Neural cell (in vitro differentiated cells): ENCODE data around the gene C1orf105. TPM values are rescaled to one million over a fixed set of nuclear protein-coding genes. Genes with fewer than 3 reads are reported as not detected.

ENCODE experiments used
- H2AFZ ChIP-seq: fragments of 200-600, 300-800 bp; sonication (generic), shearing (Covaris generic); 2 replicates; pipeline ENCODE4 v1.6.0; 2014; ENCODE audit warnings: low read depth, mild to moderate bottlenecking, antibody characterized with exemption, low read length, moderate library complexity
- H3F3A ChIP-seq: fragments of 200-600 bp; shearing (Covaris generic); 2 replicates; pipeline ENCODE4 v1.6.1; 2016; ENCODE audit warnings: mild to moderate bottlenecking, moderate library complexity, mixed read lengths, antibody characterized with exemption, low read length; ENCODE audit not compliant: insufficient read depth, poor library complexity, severe bottlenecking
- H3K27ac ChIP-seq: fragments of 200-600, 300-800 bp; sonication (generic), shearing (Covaris generic); 2 replicates; pipeline ENCODE4 v1.5.1; 2014; ENCODE audit warnings: mild to moderate bottlenecking, low read length, moderate library complexity
- H3K27me3 ChIP-seq: fragments of 300-800, 200-600 bp; sonication (generic), shearing (Covaris generic); 2 replicates; pipeline ENCODE4 v1.6.0; 2014; ENCODE audit warnings: mild to moderate bottlenecking, low read depth, low read length, moderate library complexity; ENCODE audit not compliant: insufficient read depth
- H3K36me3 ChIP-seq: fragments of 300-800, 200-600 bp; sonication (generic), shearing (Covaris generic); 2 replicates; pipeline ENCODE4 v1.5.1; 2014; ENCODE audit warnings: mild to moderate bottlenecking, antibody characterized with exemption, low read length, moderate library complexity; ENCODE audit not compliant: insufficient read depth
- H3K4me2 ChIP-seq: fragments of 300-800, 200-600 bp; sonication (generic), shearing (Covaris generic); 2 replicates; pipeline ENCODE4 v1.6.0; 2014; ENCODE audit warnings: mild to moderate bottlenecking, low read length
- H3K4me3 ChIP-seq: fragments of 300-800, 200-600 bp; sonication (generic), shearing (Covaris generic); 2 replicates; pipeline ENCODE4 v1.5.1; 2014; ENCODE audit warnings: mild to moderate bottlenecking, low read length, moderate library complexity
- H3K79me2 ChIP-seq: fragments of 200-600 bp; shearing (Covaris generic); replicated peaks from 2 replicates; pipeline ENCODE4 v1.6.0; 2014; ENCODE audit warnings: mild to moderate bottlenecking, low read length, moderate library complexity; ENCODE audit not compliant: insufficient read depth
- H3K9ac ChIP-seq: fragments of 300-800, 200-600 bp; sonication (generic), shearing (Covaris generic); 2 replicates; pipeline ENCODE4 v1.6.1; 2016; ENCODE audit warnings: mild to moderate bottlenecking, low read length, mixed read lengths
- H3K9me2 ChIP-seq: fragments of 200-600 bp; shearing (Covaris generic); 2 replicates; pipeline ENCODE4 v1.6.1; 2016; ENCODE audit warnings: mild to moderate bottlenecking, low read length, mixed read lengths; ENCODE audit not compliant: insufficient read depth
- H3K9me3 ChIP-seq: fragments of 200-600, 300-800 bp; sonication (generic), shearing (Covaris generic); 2 replicates; pipeline ENCODE4 v1.6.1; 2016; ENCODE audit warnings: mild to moderate bottlenecking, mixed run types, low read length, moderate library complexity, mixed read lengths
- H4K20me1 ChIP-seq: fragments of 200-600 bp; shearing (Covaris generic); 2 replicates; pipeline ENCODE4 v1.6.1; 2016; ENCODE audit warnings: mild to moderate bottlenecking, mixed run types; ENCODE audit not compliant: insufficient read depth
- CTCF ChIP-seq: fragments of 450-650 bp; IDR thresholded peaks from 2 replicates; pipeline ENCODE4 v1.5.1; 2014; ENCODE audit warnings: antibody characterized with exemption, mild to moderate bottlenecking, moderate library complexity; ENCODE audit not compliant: poor library complexity, severe bottlenecking
- EP300 ChIP-seq: fragments of 450-650 bp; conservative IDR thresholded peaks from 2 replicates; pipeline ENCODE4 v1.6.1; 2014; ENCODE audit warnings: antibody characterized with exemption, mild to moderate bottlenecking, moderate library complexity; ENCODE audit not compliant: poor library complexity, severe bottlenecking
- EZH2 ChIP-seq: fragments of 200-600, 300-800 bp; shearing (Covaris generic), sonication (generic); IDR thresholded peaks from 2 replicates; pipeline ENCODE4 v1.6.1; 2014; ENCODE audit warnings: antibody characterized with exemption, low read length, borderline replicate concordance, mild to moderate bottlenecking; ENCODE audit not compliant: insufficient read depth, poor library complexity, severe bottlenecking
- MXI1 ChIP-seq: fragments of 450-650 bp; conservative IDR thresholded peaks from 2 replicates; pipeline ENCODE4 v1.6.1; 2014; ENCODE audit warnings: antibody characterized with exemption, mild to moderate bottlenecking; ENCODE audit not compliant: poor library complexity, severe bottlenecking
- POLR2AphosphoS5 ChIP-seq: IDR thresholded peaks from 2 replicates; pipeline ENCODE4 v1.6.1; 2012
- RAD21 ChIP-seq: fragments of 450-650 bp; conservative IDR thresholded peaks from 2 replicates; pipeline ENCODE4 v1.6.1; 2014; ENCODE audit warnings: antibody characterized with exemption, mild to moderate bottlenecking, moderate library complexity
- REST ChIP-seq: IDR thresholded peaks from 2 replicates; pipeline ENCODE4 v1.6.1; 2012; ENCODE audit warnings: borderline replicate concordance
- SMC3 ChIP-seq: fragments of 450-650 bp; conservative IDR thresholded peaks from 2 replicates; pipeline ENCODE4 v1.6.1; 2014; ENCODE audit warnings: antibody characterized with exemption, mild to moderate bottlenecking, moderate library complexity; ENCODE audit not compliant: poor library complexity
- TAF1 ChIP-seq: IDR thresholded peaks from 2 replicates; pipeline ENCODE4 v1.6.1; 2012; ENCODE audit warnings: low read depth
- polyA plus RNA-seq: library from polyadenylated mRNA; depleted of rRNA; stranded (reverse); fragments of >200 nt; gene quantifications from 2 replicates; pipeline ENCODE4 v1.2.3, GENCODE V29; 2014

C1orf105 gene
- polyA plus RNA-seq, 1 donor from 2014 or later: not detected

- no peak for TF ChIP-seq RAD21
- no peak for TF ChIP-seq EZH2
- TF ChIP-seq REST: no peak
- no peak for TF ChIP-seq MXI1
- TF ChIP-seq EP300: no peak
- TF ChIP-seq TAF1: no peak
- TF ChIP-seq SMC3: no peak
- TF ChIP-seq POLR2AphosphoS5: no peak
- no peak for TF ChIP-seq CTCF
- no peaks in the 10 kb centered on the region for H3K9me3 ChIP-seq
- no peak overlapping the region for H3K9ac ChIP-seq
Measured at GRCh38 chr1:172381946-172382345, 38.5 kb upstream of the C1orf105 start.

DNA sequence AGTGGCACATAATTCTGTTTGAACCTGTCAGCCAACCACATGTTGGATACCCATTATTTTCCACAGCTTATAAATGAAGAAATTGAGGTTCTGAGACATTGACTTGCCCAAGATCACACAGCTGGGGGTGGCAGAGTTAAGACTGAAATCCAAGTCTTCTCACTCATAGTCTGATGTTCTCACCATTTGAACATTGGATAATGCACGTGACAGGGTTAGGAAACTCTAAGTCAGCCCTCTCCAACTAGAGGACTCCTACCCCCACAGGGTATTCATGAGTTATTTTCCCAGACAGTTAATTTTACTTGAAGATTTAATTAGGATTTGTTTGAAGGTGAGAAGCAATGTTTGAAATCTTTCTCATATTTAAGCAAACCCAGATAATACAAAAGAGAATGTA, 38.1 kb upstream of the C1orf105 start:
- Histone ChIP-seq H3K9me3 (no peaks in the 10 kb centered on the region), H3K36me3 (no peaks in the 10 kb centered on the region), H3K4me2 (no peak overlapping the region), H4K20me1 (no peaks in the 10 kb centered on the region), H3K27ac (no peak overlapping the region), H2AFZ (no peak overlapping the region), H3K4me3 (no peak overlapping the region), H3K9me2 (no peaks in the 10 kb centered on the region), H3K27me3 (no peaks in the 10 kb centered on the region), H3K79me2 (no peaks in the 10 kb centered on the region), H3K9ac (no peak overlapping the region), H3F3A (no peaks in the 10 kb centered on the region)
- no peak for TF ChIP-seq SMC3
- TF ChIP-seq MXI1: no peak
- TF ChIP-seq RAD21: no peak
- no peak for TF ChIP-seq REST
- no peak for TF ChIP-seq POLR2AphosphoS5
- TF ChIP-seq TAF1: no peak
- no peak for TF ChIP-seq EP300
- TF ChIP-seq EZH2: no peak

More at GRCh38 chr1:172381946-172382345, 38.5 kb upstream of the C1orf105 start:
- H3K4me3 ChIP-seq: no peak overlapping the region
- H3K9me2 ChIP-seq: no peaks in the 10 kb centered on the region
- no peaks in the 10 kb centered on the region for H3K36me3 ChIP-seq
- H3K27me3 ChIP-seq: no peaks in the 10 kb centered on the region
- no peaks in the 10 kb centered on the region for H3F3A ChIP-seq
- H3K27ac ChIP-seq: no peak overlapping the region
- H3K4me2 ChIP-seq: no peak overlapping the region
- H2AFZ ChIP-seq: no peak overlapping the region
- H3K79me2 ChIP-seq: no peaks in the 10 kb centered on the region
- H4K20me1 ChIP-seq: no peaks in the 10 kb centered on the region
